Body of pancreas (tissue), 4 donors: ENCODE results near the gene NKIRAS2. TPM values are rescaled to one million over a fixed set of nuclear protein-coding genes. Genes with fewer than 3 reads are reported as not detected.

Source experiments
- ATAC-seq: fragments of 150-250 bp; one replicate; pipeline ENCODE4 v1.9.1; 2016
- DNase-seq, 4 donors: peaks; one replicate each; pipeline ENCODE4 v3.0.0-alpha.2; 2019
- H3K27ac ChIP-seq, 4 donors: fragments of 200-600 bp; sonication (generic); 1 replicate in 3 of 4; 2 replicates in 1 of 4; pipeline versions ENCODE4 v1.5.1 to v1.6.1; 2016 to 2019; ENCODE audit warnings: mild to moderate bottlenecking in 1 of 4, mixed read lengths in 1 of 4, moderate library complexity in 1 of 4
- H3K27me3 ChIP-seq, 2 donors: fragments of 200-600 bp; sonication (generic); one replicate each; pipeline ENCODE4 v1.6.0; 2016; ENCODE audit warnings: mild to moderate bottlenecking in 1 of 2
- H3K36me3 ChIP-seq, 2 donors: fragments of 200-600 bp; sonication (generic); replicated peaks in 1 of 2; 2 replicates each; pipeline ENCODE4 v1.5.1; 2016; ENCODE audit warnings: low read depth in 2 of 2; ENCODE audit not compliant: insufficient read depth in 1 of 2
- H3K4me1 ChIP-seq: fragments of 200-600 bp; sonication (generic); one replicate; pipeline ENCODE4 v1.6.0; 2016
- H3K4me3 ChIP-seq, 2 donors: fragments of 200-600 bp; sonication (generic); 1 replicate in 1 of 2; 2 replicates in 1 of 2; pipeline ENCODE4 v1.5.1; 2016 to 2019
- H3K9me3 ChIP-seq, 3 donors: fragments of 200-600 bp; sonication (generic); 1 replicate in 2 of 3; 2 replicates in 1 of 3; pipeline ENCODE4 v1.5.1; 2016
- POLR2A ChIP-seq, 3 donors: fragments of 450-650 bp; IDR thresholded peaks; one replicate each; pipeline ENCODE4 v1.6.1; 2016; ENCODE audit warnings: antibody characterized with exemption in 3 of 3, mild to moderate bottlenecking in 2 of 3
- WGBS, 2 donors: methylation state at CpG; one replicate each; pipeline ENCODE4 v1.1.5; 2017; 5-methylcytosine and 5-hydroxymethylcytosine counted together
- intact Hi-C: fragments of 100-400 bp; cut with DNase I; formaldehyde crosslinking; loops from one replicate; pipeline ENCODE4 v1.15.1; 2023
- total RNA-seq, 2 donors: library from RNA; depleted of rRNA; stranded (reverse); fragments of >200 nt; gene quantifications; one replicate each; pipeline ENCODE4 v1.1.0, GENCODE V29; 2016
- TF ChIP-seq, protein P1 (sequence below), 7 experiments: fragments of 450-650 bp in 4 of 7; fragments of 200-600 bp in 3 of 7; sonication (generic) in 3 of 7; IDR thresholded peaks; one replicate each; pipeline ENCODE4 v1.5.1; 2016 to 2019; ENCODE audit warnings: antibody characterized with exemption in 7 of 7

The NKIRAS2 gene
- total RNA-seq, 2 donors from 2014 or later, result 17.1 to 19.2 TPM

DNA sequence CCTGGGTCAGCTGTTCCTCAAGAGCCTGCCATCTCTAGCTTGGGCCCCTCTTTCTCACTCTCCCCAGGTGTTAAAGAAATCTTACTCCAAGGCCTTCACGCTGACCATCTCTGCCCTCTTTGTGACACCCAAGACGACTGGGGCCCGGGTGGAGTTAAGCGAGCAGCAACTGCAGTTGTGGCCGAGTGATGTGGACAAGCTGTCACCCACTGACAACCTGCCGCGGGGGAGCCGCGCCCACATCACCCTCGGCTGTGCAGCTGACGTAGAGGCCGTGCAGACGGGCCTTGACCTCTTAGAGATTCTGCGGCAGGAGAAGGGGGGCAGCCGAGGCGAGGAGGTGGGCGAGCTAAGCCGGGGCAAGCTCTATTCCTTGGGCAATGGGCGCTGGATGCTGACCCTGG, 46.5 kb upstream of the NKIRAS2 start:
- no peak for TF ChIP-seq POLR2A (IDR thresholded peaks at IDR 0.05)
- TF ChIP-seq, protein P1, sequence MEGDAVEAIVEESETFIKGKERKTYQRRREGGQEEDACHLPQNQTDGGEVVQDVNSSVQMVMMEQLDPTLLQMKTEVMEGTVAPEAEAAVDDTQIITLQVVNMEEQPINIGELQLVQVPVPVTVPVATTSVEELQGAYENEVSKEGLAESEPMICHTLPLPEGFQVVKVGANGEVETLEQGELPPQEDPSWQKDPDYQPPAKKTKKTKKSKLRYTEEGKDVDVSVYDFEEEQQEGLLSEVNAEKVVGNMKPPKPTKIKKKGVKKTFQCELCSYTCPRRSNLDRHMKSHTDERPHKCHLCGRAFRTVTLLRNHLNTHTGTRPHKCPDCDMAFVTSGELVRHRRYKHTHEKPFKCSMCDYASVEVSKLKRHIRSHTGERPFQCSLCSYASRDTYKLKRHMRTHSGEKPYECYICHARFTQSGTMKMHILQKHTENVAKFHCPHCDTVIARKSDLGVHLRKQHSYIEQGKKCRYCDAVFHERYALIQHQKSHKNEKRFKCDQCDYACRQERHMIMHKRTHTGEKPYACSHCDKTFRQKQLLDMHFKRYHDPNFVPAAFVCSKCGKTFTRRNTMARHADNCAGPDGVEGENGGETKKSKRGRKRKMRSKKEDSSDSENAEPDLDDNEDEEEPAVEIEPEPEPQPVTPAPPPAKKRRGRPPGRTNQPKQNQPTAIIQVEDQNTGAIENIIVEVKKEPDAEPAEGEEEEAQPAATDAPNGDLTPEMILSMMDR (IDR thresholded peaks at IDR 0.05), result no peak
- intact Hi-C loops, result no loop called here
- ATAC-seq (no peak), DNase-seq (peak in 1 of 4 donors; percentile 31)
- Histone ChIP-seq H3K27me3 (no peaks in the 10 kb centered on the region), H3K4me1 (peaks cover 67% of the 10 kb centered on the region), H3K36me3 (peaks cover 0 to 17% of the 10 kb centered on the region in 2 donors), H3K27ac (peak overlapping the region; percentile 73 to 82 (median 78)), H3K9me3 (no peaks in the 10 kb centered on the region), H3K4me3 (no peak overlapping the region)
- 26 to 41% methylated on average over 5 to 19 of the region's 19 CpGs for WGBS, 2 donors

DNA sequence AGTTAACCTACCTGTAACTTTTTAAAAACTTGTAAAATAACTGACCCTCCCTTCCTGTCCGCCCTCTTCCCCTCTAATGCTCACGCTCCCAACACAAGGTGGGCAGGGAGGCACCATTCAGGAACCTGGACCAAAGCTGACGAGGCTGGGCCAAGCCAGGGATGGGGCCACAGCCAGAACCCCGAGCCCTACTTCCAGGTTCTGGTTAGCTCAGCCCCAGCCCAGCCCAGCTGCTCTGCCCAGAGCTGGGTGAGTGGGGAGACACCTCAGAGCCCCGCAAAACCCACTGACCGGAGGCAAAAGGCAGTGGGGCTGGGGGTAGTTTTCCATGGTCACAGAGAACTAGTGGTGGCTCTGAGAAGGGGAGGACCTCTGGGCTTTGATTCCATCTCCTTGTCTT, 45.9 kb upstream of the NKIRAS2 start:
- H3K27ac ChIP-seq, result peak overlapping the region in 3 of 4 donors; percentile 73 to 82 (median 80)

DNA sequence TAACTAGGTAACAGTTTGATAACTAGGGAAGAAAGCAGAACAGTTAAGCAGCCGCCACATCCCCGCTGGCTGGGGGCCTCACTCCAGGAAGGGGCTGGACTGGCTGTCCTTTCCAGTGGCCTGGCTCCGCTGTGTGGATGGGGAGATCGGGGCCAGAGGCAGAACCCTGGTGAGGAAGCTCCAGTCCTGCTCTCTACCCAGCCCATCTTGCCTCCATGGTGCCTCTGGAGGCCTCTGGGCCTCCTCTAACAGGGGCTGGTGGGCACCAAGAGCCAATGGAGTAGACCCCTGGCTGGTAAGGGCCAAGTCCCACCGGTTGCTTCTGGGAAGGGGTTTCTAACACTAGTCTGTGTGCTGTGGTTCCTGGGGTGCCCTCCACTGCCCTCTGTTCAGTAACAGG, 45.2 kb upstream of the NKIRAS2 start:
- Histone ChIP-seq H3K4me3 (no peak overlapping the region), H3K27me3 (no peaks in the 10 kb centered on the region), H3K4me1 (peaks cover 55% of the 10 kb centered on the region), H3K36me3 (peaks cover 0 to 17% of the 10 kb centered on the region in 2 donors), H3K9me3 (no peaks in the 10 kb centered on the region), H3K27ac (peak overlapping the region in 2 of 4 donors; percentile 80 to 82)
- DNase-seq (no peak), ATAC-seq (no peak)
- TF ChIP-seq, protein P1 (IDR thresholded peaks at IDR 0.05), result no peak
- TF ChIP-seq POLR2A (IDR thresholded peaks at IDR 0.05), result no peak
- WGBS, 2 donors, result 72 to 83% methylated on average over 4 to 5 of the region's 5 CpGs
- intact Hi-C loops, result no loop called here

More for the DNA sequence above, 45.9 kb upstream of the NKIRAS2 start:
- no peaks in the 10 kb centered on the region for H3K27me3 ChIP-seq
- DNase-seq, result no peak
- no peak for ATAC-seq
- peaks cover 61% of the 10 kb centered on the region for H3K4me1 ChIP-seq
- TF ChIP-seq, protein P1 (IDR thresholded peaks at IDR 0.05), result no peak
- no peak for TF ChIP-seq POLR2A (IDR thresholded peaks at IDR 0.05)
- H3K36me3 ChIP-seq, result peaks cover 0 to 17% of the 10 kb centered on the region in 2 donors
- no peak overlapping the region for H3K4me3 ChIP-seq
- no peaks in the 10 kb centered on the region for H3K9me3 ChIP-seq
- 71 to 90% methylated on average over 4 to 6 of the region's 6 CpGs for WGBS, 2 donors
- intact Hi-C loops, result no loop called here

DNA sequence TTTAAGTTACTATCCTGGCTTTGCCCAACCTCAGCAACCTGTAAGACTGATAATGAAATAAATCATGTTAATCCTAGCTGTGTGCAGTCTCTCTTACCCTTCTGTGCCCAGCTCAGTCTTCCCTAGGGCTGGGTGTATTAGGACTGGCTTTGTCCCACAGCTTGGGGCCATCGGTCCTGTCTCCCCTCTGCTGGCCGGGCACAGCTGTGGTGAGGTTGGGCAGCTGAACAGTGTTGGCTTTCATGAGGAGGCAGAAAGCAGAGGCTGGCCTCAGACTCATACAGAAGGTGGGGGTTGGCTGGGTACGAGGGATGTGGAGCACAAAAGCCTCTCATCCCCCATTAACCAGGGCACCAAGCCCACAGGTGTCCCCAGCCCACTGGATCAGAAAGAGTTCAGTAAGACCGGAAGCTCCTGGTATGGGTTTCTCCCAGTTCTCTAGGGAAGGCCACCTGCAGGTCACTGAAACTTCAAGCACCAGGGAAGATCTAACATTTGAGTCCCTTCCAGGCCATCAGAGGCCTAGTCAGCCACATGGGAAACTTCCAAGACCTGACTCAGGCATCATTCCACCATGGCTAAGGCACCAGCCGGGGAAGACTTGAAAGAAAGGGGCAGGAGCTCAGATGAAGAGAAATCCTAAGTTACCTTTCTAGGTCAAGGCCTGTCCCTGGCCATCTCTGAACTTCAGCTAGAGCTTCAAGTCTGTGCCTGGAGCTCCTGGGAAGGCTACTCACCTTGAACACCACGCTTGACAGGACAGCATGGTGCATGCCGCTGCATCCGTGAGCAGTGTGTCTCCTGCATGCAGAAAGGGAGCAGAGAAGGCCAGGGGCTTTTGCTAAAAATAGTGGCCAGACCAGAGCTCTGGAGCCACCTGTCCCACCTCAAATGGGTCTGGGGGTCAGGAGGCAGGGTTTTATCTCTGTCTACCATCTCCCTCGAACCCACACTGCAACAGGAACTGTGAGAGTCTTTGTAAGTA, 44.5 kb upstream of the NKIRAS2 start:
- DNase-seq (no peak), ATAC-seq (no peak)
- TF ChIP-seq, protein P1 (IDR thresholded peaks at IDR 0.05), result no peak
- no peak for TF ChIP-seq POLR2A (IDR thresholded peaks at IDR 0.05)
- 86 to 90% methylated on average over 9 of the region's 9 CpGs for WGBS, 2 donors
- Histone ChIP-seq H3K36me3 (peaks cover 0 to 19% of the 10 kb centered on the region in 2 donors), H3K4me1 (peaks cover 50% of the 10 kb centered on the region), H3K27ac (peak overlapping the region in 2 of 4 donors; percentile 80 to 82), H3K4me3 (no peak overlapping the region), H3K27me3 (no peaks in the 10 kb centered on the region), H3K9me3 (no peaks in the 10 kb centered on the region)
- intact Hi-C loops, result no loop called here
